SK-N-SH treated with all-trans-retinoic acid at 6 μM for 48 hours (cell line): ENCODE measurements around the gene BROX.

Experiments used
- ARNTL ChIP-seq: fragments of 450-650 bp; formaldehyde crosslinking; IDR thresholded peaks from 2 replicates; pipeline ENCODE4 v1.5.0; 2020; ENCODE audit warnings: low read depth, mild to moderate bottlenecking, moderate library complexity, borderline replicate concordance
- ESRRG ChIP-seq: fragments of 250-450 bp; sonication (Bioruptor Pico); IDR thresholded peaks from 2 replicates; pipeline ENCODE4 v1.6.1; 2021; ENCODE audit warnings: mild to moderate bottlenecking
- ISL1 ChIP-seq: fragments of 250-450 bp; sonication (Bioruptor Pico); IDR thresholded peaks from 2 replicates; pipeline ENCODE4 v2.1.2; 2022; ENCODE audit warnings: mild to moderate bottlenecking, moderate library complexity
- PATZ1 ChIP-seq: fragments of 250-450 bp; sonication (Bioruptor Pico); IDR thresholded peaks from 2 replicates; pipeline ENCODE4 v1.8.0; 2020; ENCODE audit warnings: mild to moderate bottlenecking, moderate library complexity, borderline replicate concordance
- POU6F1 ChIP-seq: fragments of 250-450 bp; sonication (Bioruptor Pico); IDR thresholded peaks from 2 replicates; pipeline ENCODE4 v1.8.0; 2021; ENCODE audit warnings: low read depth, mild to moderate bottlenecking, moderate library complexity, borderline replicate concordance
- PPARA ChIP-seq: fragments of 250-450 bp; sonication (Bioruptor Pico); IDR thresholded peaks from 2 replicates; pipeline ENCODE4 v1.5.0; 2020; ENCODE audit warnings: mild to moderate bottlenecking, borderline replicate concordance
- TOX ChIP-seq: fragments of 250-450 bp; sonication (Bioruptor Pico); IDR thresholded peaks from 2 replicates; pipeline ENCODE4 v1.8.0; 2021; ENCODE audit warnings: mild to moderate bottlenecking, moderate library complexity, borderline replicate concordance
- ZFP3 ChIP-seq: fragments of 250-450 bp; sonication (Bioruptor Pico); IDR thresholded peaks from 2 replicates; pipeline ENCODE4 v1.5.0; 2020; ENCODE audit warnings: mild to moderate bottlenecking, moderate library complexity
- ZNF8 ChIP-seq: fragments of 450-650 bp; formaldehyde crosslinking; IDR thresholded peaks from 2 replicates; pipeline ENCODE4 v1.5.0; 2020; ENCODE audit warnings: mild to moderate bottlenecking, moderate library complexity
- TF ChIP-seq, protein P1 (sequence below): fragments of 250-450 bp; sonication (Bioruptor Pico); IDR thresholded peaks from 2 replicates; pipeline ENCODE4 v1.5.1; 2020; ENCODE audit warnings: low read depth, mild to moderate bottlenecking, moderate library complexity

GRCh38 chr1:222759451-222760035 is 47.2 kb downstream of the BROX start:
- TF ChIP-seq ARNTL (CRISPR knock-in tag) (no peak), TOX (CRISPR knock-in tag) (no peak), PATZ1 (CRISPR knock-in tag) (no peak), POU6F1 (CRISPR knock-in tag) (no peak), ZNF8 (CRISPR knock-in tag) (no peak), PPARA (CRISPR knock-in tag) (no peak), ESRRG (CRISPR knock-in tag) (no peak), ISL1 (CRISPR knock-in tag) (no peak), ZFP3 (CRISPR knock-in tag) (no peak)
- TF ChIP-seq, protein P1, sequence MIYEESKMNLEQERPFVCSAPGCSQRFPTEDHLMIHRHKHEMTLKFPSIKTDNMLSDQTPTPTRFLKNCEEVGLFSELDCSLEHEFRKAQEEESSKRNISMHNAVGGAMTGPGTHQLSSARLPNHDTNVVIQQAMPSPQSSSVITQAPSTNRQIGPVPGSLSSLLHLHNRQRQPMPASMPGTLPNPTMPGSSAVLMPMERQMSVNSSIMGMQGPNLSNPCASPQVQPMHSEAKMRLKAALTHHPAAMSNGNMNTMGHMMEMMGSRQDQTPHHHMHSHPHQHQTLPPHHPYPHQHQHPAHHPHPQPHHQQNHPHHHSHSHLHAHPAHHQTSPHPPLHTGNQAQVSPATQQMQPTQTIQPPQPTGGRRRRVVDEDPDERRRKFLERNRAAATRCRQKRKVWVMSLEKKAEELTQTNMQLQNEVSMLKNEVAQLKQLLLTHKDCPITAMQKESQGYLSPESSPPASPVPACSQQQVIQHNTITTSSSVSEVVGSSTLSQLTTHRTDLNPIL (CRISPR knock-in tag): no peak
